Measurements from ENCODE around the gene GJA3.

The GJA3 gene

DNA sequence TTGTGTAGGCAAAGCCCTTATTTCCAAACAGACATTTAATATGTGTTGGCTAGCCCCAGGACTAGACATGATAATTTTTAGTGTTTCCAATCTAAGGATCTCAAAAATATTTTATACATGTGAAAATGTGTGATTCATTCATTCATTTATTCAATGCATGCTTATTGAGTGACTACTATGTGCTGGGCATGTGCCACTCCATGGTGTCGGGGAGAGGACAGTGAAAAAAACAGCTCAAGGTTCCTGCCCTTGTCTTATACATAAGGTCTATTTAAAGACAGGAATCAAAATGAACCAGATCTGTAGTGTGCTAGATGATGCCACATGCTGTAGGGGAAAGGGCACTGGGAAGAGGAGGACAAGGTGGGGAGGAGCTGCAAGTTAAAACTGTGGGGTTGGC, 36.5 kb downstream of the GJA3 start:
- Histone ChIP-seq H3K4me2 (ENCODE audit: insufficient read depth, low read length) (no peak overlapping the region), H3K27ac (ENCODE audit: low read length) (no peak overlapping the region), H2AFZ (ENCODE audit: low read depth, low read length) (no peak overlapping the region), H4K20me1 (ENCODE audit: insufficient read depth, low read length) (no peaks in the 10 kb centered on the region), H3K27me3 (ENCODE audit: insufficient read depth, low read length, poor library complexity) (peaks cover 22% of the 10 kb centered on the region), H3K9ac (ENCODE audit: low read depth, low read length) (no peak overlapping the region), H3K4me1 (ENCODE audit: insufficient read depth, low read length) (peaks cover 37% of the 10 kb centered on the region), H3K79me2 (ENCODE audit: insufficient read depth, low read length) (peaks cover 2% of the 10 kb centered on the region; the same call in 1 of the 2 replicates), H3K36me3 (ENCODE audit: insufficient read depth, low read length) (no peaks in the 10 kb centered on the region), H3K9me3 (ENCODE audit: insufficient read depth, low read length, severe bottlenecking) (no peaks in the 10 kb centered on the region), H3K4me3 (ENCODE audit: low read depth in 1 of 2, low read length in 2 of 2) (no peak overlapping the region)
- no peak for DNase-seq
- TF ChIP-seq CTCF (IDR thresholded peaks at IDR 0.05; ENCODE audit: borderline replicate concordance, extremely low read depth, low read length, poor library complexity, severe bottlenecking) (no peak), EZH2 (IDR thresholded peaks at IDR 0.05; ENCODE audit: borderline replicate concordance, low read depth, low read length, severe bottlenecking) (no peak)
- no peak for ATAC-seq (ENCODE audit: insufficient read depth, low read depth)

DNA sequence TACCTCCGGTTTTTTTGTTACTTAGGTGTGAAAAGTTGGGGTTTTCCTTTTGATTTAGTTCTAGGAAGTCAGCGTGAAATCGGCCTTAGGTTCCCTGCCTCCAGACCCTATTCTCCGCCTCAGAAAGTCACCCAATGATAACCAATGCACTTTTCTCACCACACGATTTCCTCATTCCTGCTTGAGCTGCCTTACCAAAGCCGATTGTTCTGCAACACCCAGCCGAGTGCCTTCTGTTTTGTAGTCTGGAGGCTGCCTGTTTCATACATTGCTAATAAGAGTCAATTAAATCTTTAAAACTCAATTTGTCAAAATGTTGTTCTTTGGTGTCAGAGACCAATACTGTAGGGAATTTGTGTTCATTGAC, 39.7 kb downstream of the GJA3 start:
- H3K27ac ChIP-seq (ENCODE audit: low read length): peak overlapping the region; percentile 86
- peaks cover 28% of the 10 kb centered on the region for H3K4me1 ChIP-seq (ENCODE audit: insufficient read depth, low read length)
- H3K79me2 ChIP-seq (ENCODE audit: insufficient read depth, low read length): peaks cover 2% of the 10 kb centered on the region; the same call in 1 of the 2 replicates
- TF ChIP-seq EZH2 (IDR thresholded peaks at IDR 0.05; ENCODE audit: borderline replicate concordance, low read depth, low read length, severe bottlenecking): no peak
- no peak for TF ChIP-seq CTCF (IDR thresholded peaks at IDR 0.05; ENCODE audit: borderline replicate concordance, extremely low read depth, low read length, poor library complexity, severe bottlenecking)
- no peaks in the 10 kb centered on the region for H3K36me3 ChIP-seq (ENCODE audit: insufficient read depth, low read length)
- H3K4me3 ChIP-seq (ENCODE audit: low read depth in 1 of 2, low read length in 2 of 2): peak overlapping the region; percentile 40 to 81
- peak overlapping the region; percentile 82 for H3K4me2 ChIP-seq (ENCODE audit: insufficient read depth, low read length)
- H3K9me3 ChIP-seq (ENCODE audit: insufficient read depth, low read length, severe bottlenecking): no peaks in the 10 kb centered on the region
- DNase-seq (peak; percentile 47), ATAC-seq (ENCODE audit: insufficient read depth, low read depth) (peak; percentile 25)
- peak overlapping the region; percentile 67 for H3K9ac ChIP-seq (ENCODE audit: low read depth, low read length)
- peak overlapping the region; percentile 60 for H2AFZ ChIP-seq (ENCODE audit: low read depth, low read length)
- peaks cover 3% of the 10 kb centered on the region for H3K27me3 ChIP-seq (ENCODE audit: insufficient read depth, low read length, poor library complexity)
- no peaks in the 10 kb centered on the region for H4K20me1 ChIP-seq (ENCODE audit: insufficient read depth, low read length)

GRCh38 chr13:20119960-20120359, 40.9 kb downstream of the GJA3 start:
- peak overlapping the region; percentile 82 for H3K4me2 ChIP-seq (ENCODE audit: insufficient read depth, low read length)
- peaks cover under 1% of the 10 kb centered on the region for H3K27me3 ChIP-seq (ENCODE audit: insufficient read depth, low read length, poor library complexity)
- H3K9ac ChIP-seq (ENCODE audit: low read depth, low read length): peak overlapping the region; percentile 67
- H3K4me1 ChIP-seq (ENCODE audit: insufficient read depth, low read length): peaks cover 28% of the 10 kb centered on the region
- no peaks in the 10 kb centered on the region for H3K36me3 ChIP-seq (ENCODE audit: insufficient read depth, low read length)
- H3K4me3 ChIP-seq (ENCODE audit: low read depth in 1 of 2, low read length in 2 of 2): peak overlapping the region; percentile 40 to 81
- TF ChIP-seq CTCF (IDR thresholded peaks at IDR 0.05; ENCODE audit: borderline replicate concordance, extremely low read depth, low read length, poor library complexity, severe bottlenecking): no peak
- no peak for TF ChIP-seq EZH2 (IDR thresholded peaks at IDR 0.05; ENCODE audit: borderline replicate concordance, low read depth, low read length, severe bottlenecking)
- H3K27ac ChIP-seq (ENCODE audit: low read length): peak overlapping the region; percentile 86
- no peaks in the 10 kb centered on the region for H3K9me3 ChIP-seq (ENCODE audit: insufficient read depth, low read length, severe bottlenecking)
- H2AFZ ChIP-seq (ENCODE audit: low read depth, low read length): peak overlapping the region; percentile 67
- peaks cover 2% of the 10 kb centered on the region; the same call in 1 of the 2 replicates for H3K79me2 ChIP-seq (ENCODE audit: insufficient read depth, low read length)
- DNase-seq: no peak
- ATAC-seq (ENCODE audit: insufficient read depth, low read depth): no peak
- H4K20me1 ChIP-seq (ENCODE audit: insufficient read depth, low read length): no peaks in the 10 kb centered on the region
